Keratinocyte (primary cell): ENCODE data around the gene PMVK. TPM values are rescaled to one million over a fixed set of nuclear protein-coding genes. Genes with fewer than 3 reads are reported as not detected.

Experiments used
- DNase-seq: peaks from one replicate; pipeline ENCODE4 v3.0.0-alpha.2; 2011; ENCODE audit warnings: low read depth, missing footprints, low spot score
- FAIRE-seq: peaks from 2 replicates; lab custom pipeline; 2011; peaks lifted over from hg19 to GRCh38; lab: Jason Lieb, UNC
- H2AFZ ChIP-seq: 2 replicates; pipeline ENCODE4 v1.6.0; 2012; ENCODE audit warnings: low read length, control low read depth, inconsistent platforms; ENCODE audit not compliant: control insufficient read depth
- H3K27ac ChIP-seq: 2 replicates; pipeline ENCODE4 v1.5.1; 2011; ENCODE audit warnings: low read length; ENCODE audit not compliant: control insufficient read depth, insufficient read depth
- H3K27me3 ChIP-seq: 3 replicates; pipeline ENCODE4 v1.6.0; 2011; ENCODE audit warnings: low read length; ENCODE audit not compliant: control insufficient read depth, insufficient read depth; ENCODE audit errors: extremely low read depth
- H3K36me3 ChIP-seq, 2 experiments: 2 replicates in 1 of 2; 3 replicates in 1 of 2; pipeline ENCODE4 v1.5.1; 2011; ENCODE audit warnings: low read length in 2 of 2, mild to moderate bottlenecking in 1 of 2; ENCODE audit not compliant: control insufficient read depth in 2 of 2, insufficient read depth in 2 of 2; ENCODE audit errors: extremely low read depth in 1 of 2
- H3K4me1 ChIP-seq: 3 replicates; pipeline ENCODE4 v1.5.1; 2011; ENCODE audit warnings: low read length; ENCODE audit not compliant: control insufficient read depth, insufficient read depth; ENCODE audit errors: extremely low read depth
- H3K4me2 ChIP-seq: 3 replicates; pipeline ENCODE4 v1.6.0; 2011; ENCODE audit warnings: low read depth, low read length; ENCODE audit not compliant: control insufficient read depth, insufficient read depth; ENCODE audit errors: extremely low read depth
- H3K4me3 ChIP-seq, 3 experiments: fragments of 200-600 bp in 1 of 3; sonication (generic) in 1 of 3; 2 replicates in 2 of 3; 3 replicates in 1 of 3; pipeline ENCODE4 v1.5.1; 2011 to 2016; ENCODE audit warnings: low read length in 3 of 3, mild to moderate bottlenecking in 3 of 3, control low read depth in 2 of 3, inconsistent platforms in 1 of 3, low read depth in 1 of 3, mixed read lengths in 1 of 3, mixed run types in 1 of 3, moderate library complexity in 1 of 3; ENCODE audit not compliant: control insufficient read depth in 2 of 3, insufficient read depth in 2 of 3; ENCODE audit errors: extremely low read depth in 1 of 3
- H3K79me2 ChIP-seq: 2 replicates; pipeline ENCODE4 v1.6.0; 2012; ENCODE audit warnings: low read length; ENCODE audit not compliant: control insufficient read depth, insufficient read depth
- H3K9ac ChIP-seq: 3 replicates; pipeline ENCODE4 v1.6.0; 2011; ENCODE audit warnings: low read length; ENCODE audit not compliant: control insufficient read depth, insufficient read depth; ENCODE audit errors: extremely low read depth
- H3K9me1 ChIP-seq: 3 replicates; pipeline ENCODE4 v1.6.0; 2011; ENCODE audit warnings: low read length; ENCODE audit not compliant: control insufficient read depth, insufficient read depth; ENCODE audit errors: extremely low read depth
- H3K9me3 ChIP-seq: 2 replicates; pipeline ENCODE4 v1.5.1; 2012; ENCODE audit warnings: low read depth, low read length; ENCODE audit not compliant: control insufficient read depth
- H4K20me1 ChIP-seq: 3 replicates; pipeline ENCODE4 v1.6.0; 2011; ENCODE audit warnings: low read length; ENCODE audit not compliant: control insufficient read depth, insufficient read depth; ENCODE audit errors: extremely low read depth
- EZH2 ChIP-seq: IDR thresholded peaks from one replicate; pipeline ENCODE4 v1.6.1; 2012; ENCODE audit warnings: inconsistent platforms, mild to moderate bottlenecking, low read length, moderate library complexity
- dilution Hi-C: fragments of 300-500 bp; cut with MboI; formaldehyde crosslinking; loops from one replicate; pipeline ENCODE4 v1.7.0; 2020; ENCODE audit warnings: low sequenced_read_pairs; ENCODE audit not compliant: extremely low pct_ligation_motif_present
- polyA plus RNA-seq, 5 experiments: library from polyadenylated mRNA; depleted of rRNA in 3 of 5; stranded (reverse) in 3 of 5; stranded (forward) in 1 of 5; unstranded in 1 of 5; fragments of >200 nt; gene quantifications; 1 replicate in 1 of 5; 2 replicates in 3 of 5; 3 replicates in 1 of 5; pipeline versions ENCODE4 v1.2.1 to v1.2.3, GENCODE V29; 2011 to 2012; ENCODE audit warnings: missing spikeins in 2 of 5, low read depth in 1 of 5, low replicate concordance in 1 of 5
- TF ChIP-seq, protein P1 (sequence below), 3 experiments: IDR thresholded peaks in 1 of 3; conservative IDR thresholded peaks in 1 of 3; optimal IDR thresholded peaks in 1 of 3; 2 replicates in 2 of 3; 3 replicates in 1 of 3; pipeline versions ENCODE3 to v1.5.1; 2011; ENCODE audit warnings: low read length in 3 of 3, mild to moderate bottlenecking in 3 of 3, moderate library complexity in 2 of 3, control low read depth in 1 of 3, inconsistent platforms in 1 of 3; ENCODE audit not compliant: insufficient read depth in 2 of 3; ENCODE audit errors: extremely low read depth in 1 of 3

Gene PMVK
- polyA plus RNA-seq, 1 donor (not counting 4 experiments of a cell fraction or from before 2014, with no cell fraction given), result 25.1 TPM

DNA sequence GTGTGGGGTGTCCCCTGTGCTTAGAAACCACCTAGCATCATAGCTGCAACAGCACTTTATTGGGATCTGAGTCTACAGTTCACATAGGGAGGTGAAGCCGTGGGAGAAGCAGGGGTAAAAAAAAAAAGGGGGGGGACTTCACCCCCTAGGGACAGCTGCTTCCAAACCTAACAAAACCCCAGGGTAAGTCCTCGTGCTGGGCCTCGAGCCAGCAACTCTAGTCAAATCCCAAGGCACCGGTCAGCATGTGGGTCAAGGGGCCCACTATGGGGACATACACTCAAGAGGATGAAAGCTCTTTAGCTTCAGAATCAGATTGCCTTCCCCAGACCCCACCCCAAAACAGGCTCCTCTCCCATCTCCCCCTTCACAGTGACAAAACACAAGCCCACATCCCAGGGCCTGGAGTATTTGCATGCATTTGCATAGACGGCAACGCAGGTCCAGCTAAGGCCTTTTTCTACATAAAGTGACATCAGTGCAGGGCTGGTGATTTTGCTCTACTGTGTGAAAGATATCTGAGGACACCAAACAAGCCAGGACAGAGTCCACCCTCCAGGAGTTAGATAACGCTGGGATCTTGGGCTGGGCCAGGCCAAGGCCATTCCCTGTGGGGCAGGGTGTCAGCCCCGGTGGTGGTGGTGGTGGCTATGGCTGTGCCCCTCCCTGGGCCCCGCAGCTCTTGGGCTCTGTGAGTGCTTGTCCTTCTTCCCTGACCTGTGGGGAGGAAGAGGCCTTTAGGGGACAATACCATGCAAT, 8.1 kb upstream of the PMVK start:
- dilution Hi-C loops, result no loop called here
- Histone ChIP-seq H3K4me2 (no peak overlapping the region), H3K4me1 (no peaks in the 10 kb centered on the region), H3K36me3 (peaks cover 0 to 17% of the 10 kb centered on the region in 2 experiments), H3K27ac (no peak overlapping the region), H4K20me1 (no peaks in the 10 kb centered on the region), H2AFZ (no peak overlapping the region), H3K4me3 (no peak overlapping the region), H3K9me1 (no peaks in the 10 kb centered on the region), H3K27me3 (no peaks in the 10 kb centered on the region), H3K9ac (no peak overlapping the region), H3K9me3 (no peaks in the 10 kb centered on the region), H3K79me2 (no peaks in the 10 kb centered on the region)
- TF ChIP-seq EZH2, result no peak
- TF ChIP-seq, protein P1, sequence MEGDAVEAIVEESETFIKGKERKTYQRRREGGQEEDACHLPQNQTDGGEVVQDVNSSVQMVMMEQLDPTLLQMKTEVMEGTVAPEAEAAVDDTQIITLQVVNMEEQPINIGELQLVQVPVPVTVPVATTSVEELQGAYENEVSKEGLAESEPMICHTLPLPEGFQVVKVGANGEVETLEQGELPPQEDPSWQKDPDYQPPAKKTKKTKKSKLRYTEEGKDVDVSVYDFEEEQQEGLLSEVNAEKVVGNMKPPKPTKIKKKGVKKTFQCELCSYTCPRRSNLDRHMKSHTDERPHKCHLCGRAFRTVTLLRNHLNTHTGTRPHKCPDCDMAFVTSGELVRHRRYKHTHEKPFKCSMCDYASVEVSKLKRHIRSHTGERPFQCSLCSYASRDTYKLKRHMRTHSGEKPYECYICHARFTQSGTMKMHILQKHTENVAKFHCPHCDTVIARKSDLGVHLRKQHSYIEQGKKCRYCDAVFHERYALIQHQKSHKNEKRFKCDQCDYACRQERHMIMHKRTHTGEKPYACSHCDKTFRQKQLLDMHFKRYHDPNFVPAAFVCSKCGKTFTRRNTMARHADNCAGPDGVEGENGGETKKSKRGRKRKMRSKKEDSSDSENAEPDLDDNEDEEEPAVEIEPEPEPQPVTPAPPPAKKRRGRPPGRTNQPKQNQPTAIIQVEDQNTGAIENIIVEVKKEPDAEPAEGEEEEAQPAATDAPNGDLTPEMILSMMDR (optimal IDR thresholded peaks at IDR 0.05 in 1 of 3, IDR thresholded peaks at IDR 0.05 in 1 of 3, conservative IDR thresholded peaks at IDR 0.05 in 1 of 3; ENCODE audit: extremely low read depth in 1 of 3, insufficient read depth in 2 of 3, low read length in 3 of 3), result no peak
- FAIRE-seq (no peak), DNase-seq (no peak)

DNA sequence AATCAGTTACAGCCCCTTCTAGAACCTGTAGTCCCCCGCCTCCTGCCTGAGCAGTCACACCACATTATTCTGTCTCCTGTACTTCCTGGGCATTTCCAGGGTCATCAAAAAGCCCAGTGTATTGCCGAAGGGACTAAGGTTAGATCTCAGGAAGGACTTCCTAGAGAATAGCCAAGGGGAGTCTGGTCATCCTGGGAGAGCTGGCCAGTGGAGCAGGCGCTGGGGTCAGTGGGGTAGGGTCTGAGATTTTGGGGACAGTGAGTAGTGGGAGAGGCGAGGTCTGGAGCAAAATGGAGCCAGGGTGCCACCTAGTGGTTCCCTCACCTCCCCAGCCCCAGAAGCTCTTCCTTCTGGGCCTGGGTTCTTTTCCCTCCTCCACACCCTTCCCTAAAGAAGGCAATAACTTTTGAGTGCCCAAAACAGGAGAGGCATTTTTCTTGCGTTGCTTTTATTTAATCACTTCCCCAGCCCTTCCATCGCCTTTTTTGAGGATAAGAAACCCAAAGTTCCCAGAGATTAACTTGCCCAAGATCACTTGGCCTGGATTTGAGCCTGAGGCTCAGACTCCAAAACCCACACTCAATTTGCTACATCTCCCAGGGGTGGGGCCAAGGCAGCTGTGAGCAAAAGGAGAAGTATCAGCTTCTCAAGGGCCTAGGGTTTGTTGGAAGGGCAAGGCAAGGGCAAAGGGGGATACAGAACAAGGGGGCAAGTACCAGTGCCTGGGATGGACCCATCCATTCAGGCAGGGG, 7.3 kb upstream of the PMVK start:
- Histone ChIP-seq H3K9me1 (no peaks in the 10 kb centered on the region), H4K20me1 (no peaks in the 10 kb centered on the region), H3K27ac (no peak overlapping the region), H3K4me3 (no peak overlapping the region), H2AFZ (no peak overlapping the region), H3K9me3 (no peaks in the 10 kb centered on the region), H3K9ac (no peak overlapping the region), H3K4me1 (peaks cover 3% of the 10 kb centered on the region), H3K27me3 (no peaks in the 10 kb centered on the region), H3K79me2 (no peaks in the 10 kb centered on the region), H3K36me3 (peaks cover 0 to 17% of the 10 kb centered on the region in 2 experiments), H3K4me2 (no peak overlapping the region)
- no peak for TF ChIP-seq EZH2
- TF ChIP-seq, protein P1 (optimal IDR thresholded peaks at IDR 0.05 in 1 of 3, IDR thresholded peaks at IDR 0.05 in 1 of 3, conservative IDR thresholded peaks at IDR 0.05 in 1 of 3; ENCODE audit: extremely low read depth in 1 of 3, insufficient read depth in 2 of 3, low read length in 3 of 3), result peak; percentile 83 to 96 (median 87)
- no peak for FAIRE-seq
- dilution Hi-C loops, result no loop called here
- no peak for DNase-seq
